HepG2 (cell line): Measurements from ENCODE around the gene TFEB. TPM values are rescaled to one million over a fixed set of nuclear protein-coding genes. Genes with fewer than 3 reads are reported as not detected.
A peak's percentile ranks its signal among the peaks of the same experiment; 100 is the strongest.

ENCODE experiments used
- ATAC-seq: fragments of 200-7000 bp; cut with Tn5 transposase; 3 replicates; pipeline ENCODE4 v1.9.1; 2020; ENCODE audit warnings: mild to moderate bottlenecking, moderate library complexity
- BruUV-seq: library from RNA; stranded (reverse); fragments of 400-500 nt; replicated peaks from 2 replicates; lab custom pipeline; 2021; lab: Mats Ljungman, UMichigan
- CTCF ChIA-PET: fragments of 300-600 bp; formaldehyde crosslinking; extraction: SDS; loops from one replicate; lab custom pipeline; 2021; ENCODE audit warnings: low total read pairs, inconsistent platforms, low intra/inter-chr PET ratio; lab: Yijun Ruan, JAX
- POLR2A ChIA-PET: fragments of 350-600 bp; sonication (Branson Sonifier 250); formaldehyde crosslinking; loops from one replicate; lab custom pipeline; 2020; ENCODE audit warnings: antibody characterized with exemption, inconsistent platforms; lab: Yijun Ruan, JAX
- DNase-seq: peaks from one replicate; pipeline ENCODE4 v3.0.0-alpha.2; 2015; ENCODE audit warnings: low spot score
- FAIRE-seq: peaks from 3 replicates; lab custom pipeline; 2011; peaks lifted over from hg19 to GRCh38; lab: Jason Lieb, UNC
- H2AFZ ChIP-seq: one replicate; pipeline ENCODE4 v1.6.1; 2011; ENCODE audit warnings: low read length, inconsistent platforms
- H3K27ac ChIP-seq: fragments of 300-600 bp; 3 replicates; pipeline ENCODE4 v1.8.0; 2011; ENCODE audit warnings: mixed run types, mild to moderate bottlenecking, mixed read lengths, low read length, inconsistent platforms; ENCODE audit not compliant: insufficient read depth; ENCODE audit errors: extremely low read length
- H3K27me3 ChIP-seq, 2 experiments: fragments of 200-600 bp in 1 of 2; 2 replicates in 1 of 2; 3 replicates in 1 of 2; pipeline versions ENCODE4 v1.6.0 to v1.8.0; 2011; ENCODE audit warnings: low read length in 2 of 2, mild to moderate bottlenecking in 2 of 2, moderate library complexity in 2 of 2, inconsistent platforms in 1 of 2; ENCODE audit not compliant: insufficient read depth in 2 of 2, control insufficient read depth in 1 of 2
- H3K36me3 ChIP-seq, 2 experiments: fragments of 200-600 bp in 1 of 2; replicated peaks in 1 of 2; 2 replicates in 1 of 2; 3 replicates in 1 of 2; pipeline versions ENCODE4 v1.5.1 to v1.8.0; 2011; ENCODE audit warnings: low read length in 2 of 2, inconsistent platforms in 1 of 2; ENCODE audit not compliant: insufficient read depth in 2 of 2, control insufficient read depth in 1 of 2
- H3K4me1 ChIP-seq: 2 replicates; pipeline ENCODE4 v1.5.1; 2012; ENCODE audit warnings: low read length, inconsistent platforms; ENCODE audit not compliant: insufficient read depth
- H3K4me2 ChIP-seq: 2 replicates; pipeline ENCODE4 v1.6.0; 2011; ENCODE audit warnings: low read depth, low read length, inconsistent platforms
- H3K4me3 ChIP-seq, 3 experiments: fragments of 200-600 bp in 1 of 3; sonication (generic), shearing (Covaris generic) in 1 of 3; replicated peaks in 1 of 3; 2 replicates each; pipeline ENCODE4 v1.5.1; 2011 to 2016; ENCODE audit warnings: low read length in 3 of 3, inconsistent platforms in 2 of 3, low read depth in 2 of 3, mild to moderate bottlenecking in 2 of 3, control low read depth in 1 of 3, mixed read lengths in 1 of 3; ENCODE audit not compliant: insufficient read depth in 1 of 3
- H3K79me2 ChIP-seq: one replicate; pipeline ENCODE4 v1.6.1; 2011; ENCODE audit warnings: low read length, inconsistent platforms; ENCODE audit not compliant: insufficient read depth
- H3K9ac ChIP-seq: 2 replicates; pipeline ENCODE4 v1.6.0; 2011; ENCODE audit warnings: mild to moderate bottlenecking, low read depth, low read length, inconsistent platforms; ENCODE audit not compliant: insufficient read depth
- H3K9me3 ChIP-seq: 2 replicates; pipeline ENCODE4 v1.5.1; 2012; ENCODE audit warnings: mild to moderate bottlenecking, low read length
- H4K20me1 ChIP-seq: 2 replicates; pipeline ENCODE4 v1.6.0; 2011; ENCODE audit warnings: inconsistent platforms, mild to moderate bottlenecking, low read length, moderate library complexity; ENCODE audit not compliant: insufficient read depth
- CREM ChIP-seq, 2 experiments: sonication (generic) in 1 of 2; formaldehyde crosslinking in 1 of 2; IDR thresholded peaks; 2 replicates each; pipeline versions ENCODE4 v1.4.0 to v1.6.1; 2016 to 2020; ENCODE audit warnings: antibody characterized with exemption in 1 of 2, mild to moderate bottlenecking in 1 of 2, missing genetic modification reagents in 1 of 2
- MXI1 ChIP-seq: IDR thresholded peaks from 3 replicates; pipeline ENCODE4 v1.6.1; 2012; ENCODE audit warnings: low read depth, low read length, inconsistent platforms, borderline replicate concordance
- MYNN ChIP-seq: sonication (generic); formaldehyde crosslinking; IDR thresholded peaks from 2 replicates; pipeline ENCODE4 v1.4.0; 2020; ENCODE audit warnings: mild to moderate bottlenecking, low read depth, missing genetic modification reagents
- NCOA1 ChIP-seq: sonication (generic); formaldehyde crosslinking; IDR thresholded peaks from 2 replicates; pipeline ENCODE4 v1.9.0; 2021; ENCODE audit warnings: missing genetic modification reagents
- NFIB ChIP-seq: sonication (generic); formaldehyde crosslinking; IDR thresholded peaks from 2 replicates; pipeline ENCODE4 v1.9.0; 2021; ENCODE audit warnings: missing genetic modification reagents, mild to moderate bottlenecking, borderline replicate concordance
- PRMT3 ChIP-seq: sonication (generic); formaldehyde crosslinking; IDR thresholded peaks from 2 replicates; pipeline ENCODE4 v1.8.1; 2022; ENCODE audit warnings: low read depth, mild to moderate bottlenecking, moderate library complexity, missing genetic modification reagents, borderline replicate concordance
- ZBTB20 ChIP-seq: sonication (generic); formaldehyde crosslinking; IDR thresholded peaks from 2 replicates; pipeline ENCODE4 v1.8.1; 2023; ENCODE audit warnings: missing genetic modification reagents, low read depth, mild to moderate bottlenecking, borderline replicate concordance
- ZMYM4 ChIP-seq: sonication (generic); formaldehyde crosslinking; IDR thresholded peaks from 2 replicates; pipeline ENCODE4 v1.8.1; 2023; ENCODE audit warnings: mild to moderate bottlenecking, missing genetic modification reagents
- WGBS: methylation state at CpG from one replicate; pipeline ENCODE4 v1.1.6; 2017; ENCODE audit warnings: low lambda C conversion rate; 5-methylcytosine and 5-hydroxymethylcytosine counted together
- in situ Hi-C: cut with HindIII; loops from 2 replicates; pipeline ENCODE4 v1.10.0; 2017; ENCODE audit warnings: low pct_unique_long_range_greater_than_20kb; ENCODE audit not compliant: extremely low pct_ligation_motif_present
- intact Hi-C: fragments of 100-400 bp; cut with micrococcal nuclease; formaldehyde crosslinking; loops from one replicate; pipeline ENCODE4 v1.10.0; 2022; ENCODE audit not compliant: unreplicated experiment
- polyA plus RNA-seq, 8 experiments: library from polyadenylated mRNA; depleted of rRNA in 3 of 8; stranded (reverse) in 7 of 8; unstranded in 1 of 8; fragments of >200 nt; fragmentation: Illumina TruSeq in 4 of 8; extraction: Trizol in 4 of 8; gene quantifications; 2 replicates each; pipeline versions ENCODE4 v1.2.1 to v1.2.3, GENCODE V29; 2011 to 2016; ENCODE audit warnings: low read depth in 4 of 8, missing spikeins in 1 of 8, mixed read lengths in 1 of 8; ENCODE audit not compliant: insufficient read depth in 1 of 8
- total RNA-seq, 5 experiments: library from RNA; depleted of rRNA; stranded (reverse); fragments of >200 nt; fragmentation: Illumina TruSeq; extraction: Trizol; gene quantifications; 2 replicates each; pipeline ENCODE4 v1.2.3, GENCODE V29; 2016; ENCODE audit warnings: low read depth in 1 of 5
- TF ChIP-seq, protein P1 (sequence below): sonication (generic); formaldehyde crosslinking; conservative IDR thresholded peaks from 2 replicates; pipeline ENCODE4 v1.4.0; 2020; ENCODE audit warnings: missing genetic modification reagents
- TF ChIP-seq, protein P2 (sequence below): sonication (generic); formaldehyde crosslinking; IDR thresholded peaks from 2 replicates; pipeline ENCODE4 v1.4.0; 2020; ENCODE audit warnings: missing genetic modification reagents
- TF ChIP-seq, protein P3 (sequence below): sonication (generic); formaldehyde crosslinking; IDR thresholded peaks from 2 replicates; pipeline ENCODE4 v1.4.0; 2020; ENCODE audit warnings: missing genetic modification reagents, low read depth, mild to moderate bottlenecking, borderline replicate concordance
- TF ChIP-seq, protein P4 (sequence below): sonication (generic); formaldehyde crosslinking; IDR thresholded peaks from 2 replicates; pipeline ENCODE4 v1.4.0; 2020; ENCODE audit warnings: missing genetic modification reagents

The TFEB gene
- total and polyA plus RNA-seq, 2 of the 13 experiments (the other 11 are each of a cell fraction or from before 2014, with no cell fraction given): 13.3 to 18.7 TPM

DNA sequence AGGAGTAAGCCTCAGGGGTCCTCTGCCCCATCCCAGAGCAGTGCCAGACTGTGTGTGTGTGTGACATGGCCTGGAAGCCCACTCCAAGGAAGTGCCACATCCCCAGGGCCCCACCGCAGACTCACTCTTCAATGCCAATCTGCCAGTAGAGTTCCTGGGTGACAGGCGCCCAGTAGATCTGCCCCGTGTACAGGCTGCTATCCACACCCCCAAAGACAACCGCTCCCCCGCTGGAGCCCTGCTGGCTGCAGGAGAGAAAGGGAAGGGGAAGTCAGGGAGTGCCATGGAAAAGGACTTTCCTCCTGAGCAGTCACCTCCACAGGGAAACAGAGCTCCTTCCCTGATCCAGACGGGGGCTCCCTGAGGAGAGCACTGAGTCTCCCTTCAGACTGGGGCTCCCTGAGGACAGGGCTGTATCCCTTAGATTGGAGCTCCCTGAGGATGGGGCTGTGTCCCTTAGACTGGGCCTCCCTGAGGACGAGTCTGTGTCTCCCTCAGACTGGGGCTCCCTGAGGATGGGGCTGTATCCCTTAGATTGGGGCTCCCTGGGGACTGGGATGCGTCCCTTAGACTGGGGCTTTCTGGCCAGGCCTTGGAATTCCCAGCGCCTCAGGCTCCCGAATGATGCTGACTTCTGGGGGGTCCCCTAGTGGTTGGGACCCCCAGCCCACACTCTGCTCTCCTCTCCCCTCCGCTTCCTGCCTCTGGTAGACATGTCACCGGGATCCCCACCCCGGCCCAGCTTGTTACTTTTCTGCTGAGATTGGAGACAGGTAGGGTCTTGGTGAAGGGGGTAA lies 5.2 kb upstream of the TFEB start (continued):
- no peak for TF ChIP-seq PRMT3
- no peak for TF ChIP-seq NFIB (CRISPR knock-in tag)
- no peak for TF ChIP-seq MXI1
- TF ChIP-seq ZBTB20 (CRISPR knock-in tag): no peak
- no peak for TF ChIP-seq MYNN (CRISPR knock-in tag)
- TF ChIP-seq, protein P1, sequence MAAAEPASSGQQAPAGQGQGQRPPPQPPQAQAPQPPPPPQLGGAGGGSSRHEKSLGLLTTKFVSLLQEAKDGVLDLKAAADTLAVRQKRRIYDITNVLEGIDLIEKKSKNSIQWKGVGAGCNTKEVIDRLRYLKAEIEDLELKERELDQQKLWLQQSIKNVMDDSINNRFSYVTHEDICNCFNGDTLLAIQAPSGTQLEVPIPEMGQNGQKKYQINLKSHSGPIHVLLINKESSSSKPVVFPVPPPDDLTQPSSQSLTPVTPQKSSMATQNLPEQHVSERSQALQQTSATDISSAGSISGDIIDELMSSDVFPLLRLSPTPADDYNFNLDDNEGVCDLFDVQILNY (CRISPR knock-in tag): no peak
- no peak for TF ChIP-seq NCOA1 (CRISPR knock-in tag)

DNA sequence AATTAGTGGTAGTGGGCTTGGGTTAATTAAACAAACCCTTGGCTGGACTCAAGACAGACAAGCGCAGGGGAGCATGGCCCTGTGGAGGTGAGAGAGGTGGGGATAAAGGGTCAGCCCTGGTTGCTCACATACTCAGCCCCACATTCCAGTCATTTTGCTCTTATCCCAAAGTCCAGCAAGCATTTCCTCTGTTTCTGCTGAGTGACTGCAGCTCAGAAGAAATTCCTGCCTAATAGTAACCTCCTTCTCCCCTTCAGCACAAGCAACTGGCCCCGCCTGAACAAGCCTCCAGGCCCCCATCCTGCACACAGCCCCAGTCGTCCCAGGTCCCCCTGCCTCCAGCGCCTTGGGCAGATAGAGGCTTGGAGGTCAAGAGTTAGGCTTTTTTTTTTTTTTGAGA lies 3.6 kb upstream of the TFEB start:
- H3K9me3 ChIP-seq: no peaks in the 10 kb centered on the region
- no peaks in the 10 kb centered on the region for H3K79me2 ChIP-seq
- no peaks in the 10 kb centered on the region for H3K27me3 ChIP-seq
- FAIRE-seq: peak; percentile 95
- peak; percentile 77 for DNase-seq
- in situ Hi-C loops (loop anchor here (5.0 kb wide), 1 partner anchor 38 kb away; the partner anchor contains the start of gene FRS3), intact Hi-C loops (no loop called here)
- H2AFZ ChIP-seq: no peak overlapping the region
- peak; percentile 15 for ATAC-seq
- H3K4me3 ChIP-seq: no peak overlapping the region
- H3K9ac ChIP-seq: peak overlapping the region; percentile 43; the same call in 1 of the 2 replicates
- WGBS: 35% methylated on average over 4 of the region's 4 CpGs
- peak overlapping the region; percentile 69 for H3K4me2 ChIP-seq
- peaks cover 81% of the 10 kb centered on the region for H3K4me1 ChIP-seq
- no TSS peak for BruUV-seq
- peak overlapping the region; percentile 69 for H3K27ac ChIP-seq
- POLR2A ChIA-PET: interaction anchor here (0.9 to 10.4 kb wide), 6 partner anchors 9 to 312 kb away, joined by 3 to 112 read pairs (median 4); partner anchors contain the start of genes PGC and TOMM6
- CTCF ChIA-PET: no interaction called here
- H3K36me3 ChIP-seq: no peaks in the 10 kb centered on the region
- H4K20me1 ChIP-seq: no peaks in the 10 kb centered on the region
- TF ChIP-seq, protein P2, sequence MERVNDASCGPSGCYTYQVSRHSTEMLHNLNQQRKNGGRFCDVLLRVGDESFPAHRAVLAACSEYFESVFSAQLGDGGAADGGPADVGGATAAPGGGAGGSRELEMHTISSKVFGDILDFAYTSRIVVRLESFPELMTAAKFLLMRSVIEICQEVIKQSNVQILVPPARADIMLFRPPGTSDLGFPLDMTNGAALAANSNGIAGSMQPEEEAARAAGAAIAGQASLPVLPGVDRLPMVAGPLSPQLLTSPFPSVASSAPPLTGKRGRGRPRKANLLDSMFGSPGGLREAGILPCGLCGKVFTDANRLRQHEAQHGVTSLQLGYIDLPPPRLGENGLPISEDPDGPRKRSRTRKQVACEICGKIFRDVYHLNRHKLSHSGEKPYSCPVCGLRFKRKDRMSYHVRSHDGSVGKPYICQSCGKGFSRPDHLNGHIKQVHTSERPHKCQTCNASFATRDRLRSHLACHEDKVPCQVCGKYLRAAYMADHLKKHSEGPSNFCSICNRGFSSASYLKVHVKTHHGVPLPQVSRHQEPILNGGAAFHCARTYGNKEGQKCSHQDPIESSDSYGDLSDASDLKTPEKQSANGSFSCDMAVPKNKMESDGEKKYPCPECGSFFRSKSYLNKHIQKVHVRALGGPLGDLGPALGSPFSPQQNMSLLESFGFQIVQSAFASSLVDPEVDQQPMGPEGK (CRISPR knock-in tag): peak; percentile 59
- TF ChIP-seq, protein P3, sequence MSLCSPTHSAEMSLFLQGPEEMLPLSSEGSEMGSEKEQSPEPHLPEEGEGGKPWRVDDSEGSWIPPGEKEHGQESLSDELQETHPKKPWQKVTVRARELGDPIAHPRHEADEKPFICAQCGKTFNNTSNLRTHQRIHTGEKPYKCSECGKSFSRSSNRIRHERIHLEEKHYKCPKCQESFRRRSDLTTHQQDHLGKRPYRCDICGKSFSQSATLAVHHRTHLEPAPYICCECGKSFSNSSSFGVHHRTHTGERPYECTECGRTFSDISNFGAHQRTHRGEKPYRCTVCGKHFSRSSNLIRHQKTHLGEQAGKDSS: no peak
- TF ChIP-seq, protein P4, sequence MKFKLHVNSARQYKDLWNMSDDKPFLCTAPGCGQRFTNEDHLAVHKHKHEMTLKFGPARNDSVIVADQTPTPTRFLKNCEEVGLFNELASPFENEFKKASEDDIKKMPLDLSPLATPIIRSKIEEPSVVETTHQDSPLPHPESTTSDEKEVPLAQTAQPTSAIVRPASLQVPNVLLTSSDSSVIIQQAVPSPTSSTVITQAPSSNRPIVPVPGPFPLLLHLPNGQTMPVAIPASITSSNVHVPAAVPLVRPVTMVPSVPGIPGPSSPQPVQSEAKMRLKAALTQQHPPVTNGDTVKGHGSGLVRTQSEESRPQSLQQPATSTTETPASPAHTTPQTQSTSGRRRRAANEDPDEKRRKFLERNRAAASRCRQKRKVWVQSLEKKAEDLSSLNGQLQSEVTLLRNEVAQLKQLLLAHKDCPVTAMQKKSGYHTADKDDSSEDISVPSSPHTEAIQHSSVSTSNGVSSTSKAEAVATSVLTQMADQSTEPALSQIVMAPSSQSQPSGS (CRISPR knock-in tag): 0 out of 2 replicates have a peak, but pooled peaks have one; percentile 4
- peak; percentile 48; the same call in 1 of the 2 replicates for TF ChIP-seq ZMYM4
- TF ChIP-seq CREM (IDR thresholded peaks at IDR 0.05): no peak
- TF ChIP-seq CREM (CRISPR knock-in tag; IDR thresholded peaks at IDR 0.05): no peak
